Measurements from ENCODE around the gene DPP6.

- TF ChIP-seq CTCF (conservative IDR thresholded peaks at IDR 0.05; ENCODE audit: low read length), result no peak
- TF ChIP-seq EZH2phosphoT487 (IDR thresholded peaks at IDR 0.05; ENCODE audit: borderline replicate concordance), result no peak
Observed at GRCh38 chr7:154649434-154649833, 597.2 kb downstream of the DPP6 start.

All from Loucy (cell line).